ENCODE results near the gene SPATA13.
"Not testable (repeated sequence)": the region's sequence is repeated elsewhere in the genome, so short reads cannot be mapped to it uniquely, and the experiment has no call there.

The SPATA13 gene

DNA sequence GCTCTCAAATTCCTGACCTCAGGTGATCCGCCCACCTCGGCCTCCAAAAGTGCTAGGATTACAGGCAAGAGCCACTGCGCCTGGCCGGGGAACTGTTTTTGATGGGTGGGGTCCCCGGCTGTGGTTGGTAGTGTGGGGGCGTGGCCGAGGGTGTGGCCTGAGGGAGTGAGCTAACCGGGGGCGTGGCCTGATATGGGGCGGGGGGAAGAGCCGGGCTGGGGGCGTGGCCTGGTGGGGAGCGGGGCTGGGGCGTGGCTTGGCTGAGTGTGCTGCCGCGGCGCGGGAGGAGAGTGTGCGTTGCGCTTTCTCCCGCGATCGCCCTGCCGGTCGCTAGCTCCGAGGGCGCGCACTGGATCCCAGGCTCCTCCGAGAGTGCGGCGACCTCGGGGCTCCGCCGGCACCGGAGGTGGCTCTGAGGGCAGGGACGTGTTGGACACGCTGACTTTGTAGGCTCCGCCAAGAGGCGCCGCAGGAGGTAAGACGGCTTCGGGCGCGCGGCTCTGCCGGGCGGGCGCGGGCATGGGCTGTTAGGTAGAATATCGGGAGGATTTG lies at the start of gene SPATA13:
Gene SPATA13 (plus strand): TSS at position 263 of the 552 bp plus-strand sequence. CDS start 62,210 bp downstream, outside the sequence.
- TF ChIP-seq, protein P1, sequence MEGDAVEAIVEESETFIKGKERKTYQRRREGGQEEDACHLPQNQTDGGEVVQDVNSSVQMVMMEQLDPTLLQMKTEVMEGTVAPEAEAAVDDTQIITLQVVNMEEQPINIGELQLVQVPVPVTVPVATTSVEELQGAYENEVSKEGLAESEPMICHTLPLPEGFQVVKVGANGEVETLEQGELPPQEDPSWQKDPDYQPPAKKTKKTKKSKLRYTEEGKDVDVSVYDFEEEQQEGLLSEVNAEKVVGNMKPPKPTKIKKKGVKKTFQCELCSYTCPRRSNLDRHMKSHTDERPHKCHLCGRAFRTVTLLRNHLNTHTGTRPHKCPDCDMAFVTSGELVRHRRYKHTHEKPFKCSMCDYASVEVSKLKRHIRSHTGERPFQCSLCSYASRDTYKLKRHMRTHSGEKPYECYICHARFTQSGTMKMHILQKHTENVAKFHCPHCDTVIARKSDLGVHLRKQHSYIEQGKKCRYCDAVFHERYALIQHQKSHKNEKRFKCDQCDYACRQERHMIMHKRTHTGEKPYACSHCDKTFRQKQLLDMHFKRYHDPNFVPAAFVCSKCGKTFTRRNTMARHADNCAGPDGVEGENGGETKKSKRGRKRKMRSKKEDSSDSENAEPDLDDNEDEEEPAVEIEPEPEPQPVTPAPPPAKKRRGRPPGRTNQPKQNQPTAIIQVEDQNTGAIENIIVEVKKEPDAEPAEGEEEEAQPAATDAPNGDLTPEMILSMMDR (IDR thresholded peaks at IDR 0.05; ENCODE audit: insufficient read depth, low read length, missing control alignments): no peak
- DNase-seq (ENCODE audit: low read depth, low spot score): no peak

DNA sequence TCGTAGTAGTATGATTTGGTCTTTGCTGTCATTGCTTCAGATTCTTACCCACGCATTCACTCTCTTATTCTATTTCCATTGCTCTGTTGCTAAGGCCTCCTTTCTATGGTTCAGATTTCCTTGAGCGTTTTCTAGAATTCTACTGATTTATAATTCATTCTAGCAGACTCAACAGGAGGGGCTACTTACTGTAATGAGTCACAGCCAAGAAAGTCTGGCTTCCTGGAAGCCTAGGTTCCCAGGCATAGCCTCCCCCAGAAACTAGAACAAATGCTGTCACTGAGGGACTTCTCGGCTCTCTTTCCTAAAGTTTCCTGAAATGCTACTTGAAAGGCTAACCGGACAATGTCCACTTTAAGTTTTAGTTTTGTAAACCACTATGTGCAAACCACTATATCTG lies 47.7 kb upstream of the SPATA13 start:
- TF ChIP-seq, protein P1 (IDR thresholded peaks at IDR 0.05; ENCODE audit: insufficient read depth, low read length, missing control alignments): no peak
- no peak for DNase-seq (ENCODE audit: low read depth, low spot score)
- no peak overlapping the region for H3K4me3 ChIP-seq (ENCODE audit: low read depth, low read length)
- ChIA-PET CTCF (interaction anchor here (1.1 kb wide), 1 partner anchor 59 kb away, joined by 3 read pairs; no protein-coding TSS in a partner anchor), POLR2A (no interaction called here)

More for the DNA sequence above, at the start of gene SPATA13:
- POLR2A ChIA-PET: interaction anchor here (0.6 to 1.0 kb wide), 3 partner anchors 8 to 27 kb away, joined by 3 to 4 read pairs (median 3); no protein-coding TSS in a partner anchor
- peak within 1 kb of the TSS; percentile 81 for H3K4me3 ChIP-seq (ENCODE audit: low read depth, low read length)
- CTCF ChIA-PET: interaction anchor here (1.2 to 2.0 kb wide), 5 partner anchors 9 to 200 kb away, joined by 3 to 9 read pairs (median 4); no protein-coding TSS in a partner anchor

DNA sequence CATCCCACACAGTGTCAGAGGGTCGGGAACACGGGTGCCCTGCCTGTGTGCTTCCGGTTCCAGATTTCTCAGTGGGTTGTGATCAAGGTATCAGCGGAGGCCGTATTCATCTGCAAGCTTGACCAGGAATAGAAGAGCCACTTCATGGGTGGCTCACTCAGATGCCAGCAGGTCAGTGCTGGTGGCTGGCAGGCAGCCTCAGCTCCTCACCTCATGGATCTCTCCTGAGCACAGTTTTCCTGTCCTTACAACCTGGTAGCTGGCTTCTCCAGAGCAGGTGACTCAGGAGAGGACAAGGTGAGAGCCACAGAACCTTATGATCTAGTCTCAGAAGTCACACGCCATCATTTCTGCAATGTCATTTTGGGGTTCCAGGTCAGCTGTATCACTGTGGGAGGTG lies 44.8 kb upstream of the SPATA13 start:
- POLR2A ChIA-PET: no interaction called here
- TF ChIP-seq, protein P1 (IDR thresholded peaks at IDR 0.05; ENCODE audit: insufficient read depth, low read length, missing control alignments): no peak
- CTCF ChIA-PET: no interaction called here
- no peak overlapping the region for H3K4me3 ChIP-seq (ENCODE audit: low read depth, low read length)
- DNase-seq (ENCODE audit: low read depth, low spot score): no peak

DNA sequence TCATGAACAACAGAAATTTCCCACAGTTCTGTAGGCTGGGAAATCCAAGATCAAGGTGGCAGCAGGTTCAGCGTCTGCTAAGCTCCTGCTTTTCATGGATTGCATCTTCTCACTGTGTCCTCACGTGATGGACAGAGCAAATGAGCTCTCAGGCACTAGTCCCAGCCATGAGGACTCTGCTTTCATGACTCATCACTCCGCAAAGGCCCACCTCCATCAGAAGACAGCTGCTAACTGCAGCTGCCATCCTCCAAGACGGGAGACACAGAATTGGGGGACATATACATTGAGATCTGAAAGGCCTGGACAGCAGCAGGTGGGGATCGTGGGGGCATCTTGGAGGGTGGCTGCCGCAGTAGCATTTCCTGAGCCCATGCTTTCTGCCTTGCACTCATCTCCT lies 44.4 kb upstream of the SPATA13 start:
- H3K4me3 ChIP-seq (ENCODE audit: low read depth, low read length): no peak overlapping the region
- ChIA-PET CTCF (no interaction called here), POLR2A (no interaction called here)
- DNase-seq (ENCODE audit: low read depth, low spot score): no peak
- TF ChIP-seq, protein P1 (IDR thresholded peaks at IDR 0.05; ENCODE audit: insufficient read depth, low read length, missing control alignments): no peak

DNA sequence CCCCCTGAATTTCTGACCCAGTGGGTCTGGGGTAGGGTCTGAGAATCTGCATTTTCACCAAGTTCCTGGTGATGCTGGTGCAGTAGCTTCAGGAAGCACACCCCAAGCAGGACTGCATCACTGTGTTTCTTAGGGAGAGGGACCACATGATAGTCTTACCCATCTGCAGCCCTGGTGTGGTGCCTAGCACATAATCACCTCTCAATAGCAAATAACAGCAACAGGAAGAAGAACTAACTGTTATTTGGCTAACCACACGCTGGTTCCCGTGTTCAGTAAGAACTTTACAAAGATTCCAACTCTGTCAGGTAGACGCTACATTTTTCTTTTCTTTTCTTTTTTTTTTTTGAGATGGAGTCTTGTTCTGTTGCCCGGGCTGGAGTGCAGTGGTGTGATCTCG lies 41.9 kb upstream of the SPATA13 start:
- H3K4me3 ChIP-seq (ENCODE audit: low read depth, low read length): no peak overlapping the region
- DNase-seq (ENCODE audit: low read depth, low spot score): no peak
- TF ChIP-seq, protein P1 (IDR thresholded peaks at IDR 0.05; ENCODE audit: insufficient read depth, low read length, missing control alignments): no peak
- POLR2A ChIA-PET: no interaction called here
- CTCF ChIA-PET: no interaction called here

DNA sequence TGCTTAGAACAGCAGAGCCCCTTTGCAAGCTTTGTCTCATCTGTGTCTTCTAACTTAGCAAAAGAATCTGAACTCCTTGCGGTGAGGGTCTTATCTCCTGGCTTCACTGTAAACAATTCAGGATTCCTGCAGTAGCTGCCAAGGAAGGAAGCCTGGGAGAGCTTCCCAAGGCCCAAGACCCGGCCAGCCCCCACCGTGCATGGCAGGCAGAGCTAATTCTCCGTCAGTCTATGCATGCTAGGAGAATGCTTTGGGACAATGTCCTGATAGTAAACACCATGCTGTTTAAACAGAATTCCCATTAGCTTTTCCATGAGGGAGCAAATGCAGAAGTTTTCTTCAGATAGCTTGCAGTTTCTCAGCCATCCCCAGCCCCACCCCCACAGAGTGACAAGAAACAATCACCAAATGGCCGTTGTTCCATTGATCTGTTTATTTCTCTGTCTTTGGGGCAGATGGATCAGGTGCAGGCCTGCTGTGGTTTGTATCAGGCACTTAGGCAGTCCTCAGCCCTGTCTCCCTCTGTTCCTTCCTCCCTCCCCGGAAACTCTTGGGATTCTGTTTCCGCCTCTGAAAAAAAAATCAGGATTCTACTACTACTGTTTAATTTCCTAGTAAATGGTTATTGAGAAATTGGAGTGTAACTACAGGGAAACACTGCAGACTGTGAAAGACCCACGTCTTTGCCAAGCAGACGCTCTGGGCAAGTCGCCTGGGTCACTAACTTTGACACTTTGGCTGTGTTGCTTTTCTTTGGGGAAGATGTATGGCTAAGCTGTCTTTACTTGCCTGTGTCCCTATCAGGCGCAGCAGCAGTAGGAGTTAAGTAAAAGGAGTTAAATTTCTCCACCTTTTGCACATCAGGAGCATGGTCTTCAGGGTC lies 40.7 kb upstream of the SPATA13 start:
- ChIA-PET POLR2A (no interaction called here), CTCF (interaction anchor here (0.8 kb wide), 1 partner anchor 109 kb away, joined by 3 read pairs; no protein-coding TSS in a partner anchor)
- H3K4me3 ChIP-seq (ENCODE audit: low read depth, low read length): no peak overlapping the region
- no peak for DNase-seq (ENCODE audit: low read depth, low spot score)
- TF ChIP-seq, protein P1 (IDR thresholded peaks at IDR 0.05; ENCODE audit: insufficient read depth, low read length, missing control alignments): no peak

DNA sequence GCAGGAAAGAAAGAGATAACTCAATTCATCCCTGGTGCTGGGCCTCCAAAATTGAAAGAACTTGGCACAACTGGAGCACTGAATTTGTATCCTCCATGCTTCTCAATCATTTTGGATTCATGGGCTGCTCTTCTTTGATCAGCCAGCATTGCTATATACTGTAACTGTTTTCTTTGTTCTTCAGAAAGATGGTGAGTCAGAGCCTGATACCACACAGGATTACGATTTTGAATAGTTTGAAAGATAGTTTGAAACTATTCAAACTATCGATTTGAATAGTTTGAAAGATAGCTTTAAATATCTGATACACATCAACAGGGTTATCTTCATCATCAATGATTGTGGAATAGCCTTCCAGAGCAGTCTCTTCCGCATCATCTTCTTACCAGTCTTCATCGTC lies 38.5 kb upstream of the SPATA13 start:
- POLR2A ChIA-PET; H3K4me3 ChIP-seq (ENCODE audit: low read depth, low read length); DNase-seq (ENCODE audit: low read depth, low spot score): not testable (repeated sequence)
- CTCF ChIA-PET: interaction anchor here (1.2 kb wide), 1 partner anchor 12 kb away, joined by 3 read pairs; no protein-coding TSS in a partner anchor

Data from AG04449 (cell line).